Measurements from ENCODE around the gene PCP4.
"Not testable (repeated sequence)": the region's sequence is repeated elsewhere in the genome, so short reads cannot be mapped to it uniquely, and the experiment has no call there.

PCP4 gene

GRCh38 chr21:39882839-39883195 lies 15.6 kb downstream of the PCP4 start:
- no peak overlapping the region for H3K4me3 ChIP-seq (ENCODE audit: low read length)
- TF ChIP-seq ZNF274 (IDR thresholded peaks at IDR 0.05; ENCODE audit: low read depth, low read length) = no peak

DNA sequence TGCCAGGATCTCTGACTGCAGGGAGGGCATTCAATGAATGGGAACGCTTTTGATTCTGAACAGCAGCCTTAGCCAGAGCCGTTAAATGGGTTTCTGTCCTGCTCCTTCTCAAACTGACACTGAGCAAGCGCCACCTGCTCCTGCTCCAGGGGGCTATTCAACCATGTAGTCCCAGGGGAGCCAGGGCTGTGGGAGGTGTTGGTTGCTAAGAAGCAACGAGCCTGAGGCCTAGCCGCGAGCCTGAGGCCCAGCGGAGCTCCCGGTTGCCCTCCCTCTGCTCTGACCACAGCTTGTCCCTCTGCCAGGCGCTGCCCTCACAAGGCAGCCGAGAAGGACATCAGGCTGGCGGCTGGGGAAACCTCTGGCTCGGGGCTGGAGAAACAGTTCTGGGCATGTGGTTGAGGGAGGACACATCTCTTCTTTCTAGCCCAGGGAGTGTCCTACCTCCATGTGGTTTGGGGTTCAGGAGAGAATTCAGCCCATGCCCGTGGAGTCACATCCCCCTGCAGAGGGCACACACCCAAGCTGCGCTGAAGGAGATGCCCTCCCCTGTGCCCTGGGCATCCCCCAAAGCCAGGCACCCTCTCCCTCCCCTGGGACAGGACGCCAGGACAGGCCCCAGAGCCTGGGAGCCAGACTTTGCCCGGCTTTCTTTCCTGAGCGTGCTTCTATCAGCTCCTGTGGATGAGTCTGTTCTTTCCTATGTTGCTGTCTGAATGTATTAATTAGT lies 18.0 kb downstream of the PCP4 start:
- TF ChIP-seq ZNF274 (IDR thresholded peaks at IDR 0.05; ENCODE audit: low read depth, low read length) = no peak
- no peak overlapping the region for H3K4me3 ChIP-seq (ENCODE audit: low read length)

- no peak overlapping the region for H3K4me3 ChIP-seq (ENCODE audit: low read length)
- no peak for TF ChIP-seq ZNF274 (IDR thresholded peaks at IDR 0.05; ENCODE audit: low read depth, low read length)
These were observed 21.6 kb downstream of the PCP4 start for GRCh38 chr21:39888848-39889247.

DNA sequence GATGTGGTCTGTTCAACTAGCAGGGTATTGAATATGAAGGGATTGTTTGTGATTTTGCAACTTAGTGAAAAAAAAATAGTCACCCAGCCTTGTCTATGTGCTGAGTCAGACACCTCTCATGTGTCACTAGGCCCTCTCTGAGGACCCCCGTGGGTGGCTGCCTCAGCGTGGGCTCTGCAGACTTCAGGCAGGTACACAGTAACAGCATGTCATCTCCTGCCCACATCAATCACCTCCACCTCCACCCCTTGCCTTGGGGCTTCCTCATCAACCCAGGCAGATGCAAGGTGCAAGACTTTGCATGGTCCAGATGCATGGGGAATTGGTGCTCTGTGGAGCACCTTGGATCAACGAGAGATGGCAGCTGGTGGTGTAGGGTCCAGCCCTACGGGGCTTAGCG lies 23.9 kb downstream of the PCP4 start:
- H3K4me3 ChIP-seq (ENCODE audit: low read length) = no peak overlapping the region
- TF ChIP-seq ZNF274 (IDR thresholded peaks at IDR 0.05; ENCODE audit: low read depth, low read length) = no peak

GRCh38 chr21:39891863-39892262 lies 24.6 kb downstream of the PCP4 start:
- H3K4me3 ChIP-seq (ENCODE audit: low read length) = not testable (repeated sequence)

GRCh38 chr21:39900491-39900890 lies 33.3 kb downstream of the PCP4 start:
- no peak for TF ChIP-seq ZNF274 (IDR thresholded peaks at IDR 0.05; ENCODE audit: low read depth, low read length)

DNA sequence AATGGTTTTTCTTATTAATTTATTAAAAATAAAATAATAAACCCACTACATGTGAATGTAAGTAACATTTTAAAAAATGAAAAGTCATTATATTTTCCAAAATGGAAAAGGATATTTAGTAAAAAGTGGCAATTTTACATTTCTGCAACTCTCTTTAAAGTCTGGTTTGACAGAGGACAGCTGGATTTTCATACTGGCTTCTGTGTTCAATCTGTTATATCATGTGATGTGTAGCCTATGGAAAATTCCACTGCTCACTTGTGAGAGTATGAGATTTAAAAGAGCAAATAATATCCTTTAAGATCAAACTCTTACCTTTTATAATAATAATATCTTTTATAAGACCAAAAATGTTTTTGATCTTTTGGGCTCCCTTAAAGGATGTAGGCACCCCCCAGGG lies 33.7 kb downstream of the PCP4 start:
- no peak for TF ChIP-seq ZNF274 (IDR thresholded peaks at IDR 0.05; ENCODE audit: low read depth, low read length)
- H3K4me3 ChIP-seq (ENCODE audit: low read length) = no peak overlapping the region

More at GRCh38 chr21:39900491-39900890, 33.3 kb downstream of the PCP4 start:
- no peak overlapping the region for H3K4me3 ChIP-seq (ENCODE audit: low read length)

- no peak for TF ChIP-seq ZNF274 (IDR thresholded peaks at IDR 0.05; ENCODE audit: low read depth, low read length)
- H3K4me3 ChIP-seq (ENCODE audit: low read length) = no peak overlapping the region
These were observed 35.7 kb downstream of the PCP4 start for GRCh38 chr21:39902986-39903385.

DNA sequence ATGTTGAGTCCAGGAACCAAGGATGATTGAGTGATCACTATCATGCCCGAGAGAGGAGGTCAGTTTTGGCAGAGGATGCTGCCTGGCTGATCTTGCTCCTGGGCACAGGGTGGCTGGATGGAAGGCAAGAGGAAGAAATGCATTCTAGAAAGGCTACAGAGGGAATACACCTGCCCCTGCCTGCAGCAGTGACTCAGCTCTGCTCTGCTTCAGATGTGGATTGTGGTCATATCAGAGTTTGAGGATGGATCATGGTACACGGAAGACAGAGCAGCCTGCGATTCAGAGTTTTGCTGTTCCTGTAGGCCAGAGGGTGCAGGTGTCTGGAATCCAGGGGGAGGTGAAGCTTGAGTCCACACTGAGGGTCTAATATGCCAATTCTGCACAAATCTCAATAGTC lies 37.2 kb downstream of the PCP4 start:
- TF ChIP-seq ZNF274 (IDR thresholded peaks at IDR 0.05; ENCODE audit: low read depth, low read length) = no peak
- no peak overlapping the region for H3K4me3 ChIP-seq (ENCODE audit: low read length)

GRCh38 chr21:39908265-39908923 lies 41.2 kb downstream of the PCP4 start:
- no peak for TF ChIP-seq ZNF274 (IDR thresholded peaks at IDR 0.05; ENCODE audit: low read depth, low read length)

GRCh38 chr21:39911286-39912199 lies 44.3 kb downstream of the PCP4 start:
- H3K4me3 ChIP-seq (ENCODE audit: low read length) = no peak overlapping the region
- TF ChIP-seq ZNF274 (IDR thresholded peaks at IDR 0.05; ENCODE audit: low read depth, low read length) = no peak

More at GRCh38 chr21:39908265-39908923, 41.2 kb downstream of the PCP4 start:
- H3K4me3 ChIP-seq (ENCODE audit: low read length) = no peak overlapping the region

DNA sequence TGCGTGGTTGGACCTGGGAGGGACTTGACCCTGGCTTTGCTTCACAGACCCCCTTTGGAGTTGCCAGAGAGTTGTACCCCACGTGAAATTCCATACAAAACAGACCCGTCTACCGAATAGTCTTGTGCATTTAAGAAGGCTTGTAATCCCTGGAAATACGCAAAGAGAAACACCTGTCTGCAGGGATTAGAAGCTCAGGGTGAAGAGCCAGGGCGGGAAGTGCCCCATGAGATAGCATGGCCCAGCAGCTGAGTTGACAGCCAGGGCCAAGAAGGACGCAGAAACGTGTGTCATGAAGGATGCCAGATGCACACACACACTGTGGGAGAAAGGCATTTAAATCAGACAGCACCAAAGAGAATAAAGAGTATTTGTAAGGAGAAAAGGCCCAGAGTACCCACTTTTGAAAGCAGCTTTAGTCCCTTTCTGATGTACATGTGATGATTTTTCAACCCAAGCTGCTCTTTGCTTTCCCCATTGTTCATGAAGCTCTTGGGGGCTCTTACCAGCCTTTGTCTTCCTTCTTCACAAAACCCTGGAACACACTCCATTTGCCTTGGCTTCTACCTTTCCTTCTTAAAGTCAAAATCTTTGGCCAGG lies 46.6 kb downstream of the PCP4 start:
- H3K4me3 ChIP-seq (ENCODE audit: low read length) = no peak overlapping the region
- no peak for TF ChIP-seq ZNF274 (IDR thresholded peaks at IDR 0.05; ENCODE audit: low read depth, low read length)

- no peak overlapping the region for H3K4me3 ChIP-seq (ENCODE audit: low read length)
- TF ChIP-seq ZNF274 (IDR thresholded peaks at IDR 0.05; ENCODE audit: low read depth, low read length) = no peak
These were observed 48.6 kb downstream of the PCP4 start for GRCh38 chr21:39915881-39916280.

DNA sequence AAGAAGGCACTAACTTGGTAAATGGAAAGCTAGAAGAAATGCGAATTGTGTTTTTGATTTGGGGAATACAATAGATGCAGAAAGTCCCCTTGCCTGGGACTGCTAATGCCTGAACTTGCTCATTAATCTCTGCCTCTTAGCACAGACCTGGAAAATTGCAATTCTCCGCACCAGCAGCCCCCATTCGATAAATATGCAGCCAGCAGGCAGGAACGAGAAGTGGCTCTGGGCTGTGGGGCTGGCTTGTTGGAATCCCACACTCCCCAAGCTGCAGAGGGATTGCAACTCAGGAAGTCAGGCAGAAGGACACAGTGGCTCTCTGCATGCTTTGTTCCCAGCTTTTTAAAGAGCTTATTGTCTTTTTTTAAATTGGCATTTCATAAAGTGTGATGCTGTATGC lies 51.3 kb downstream of the PCP4 start:
- TF ChIP-seq ZNF274 (IDR thresholded peaks at IDR 0.05; ENCODE audit: low read depth, low read length) = no peak

More for the DNA sequence above, 51.3 kb downstream of the PCP4 start:
- no peak overlapping the region for H3K4me3 ChIP-seq (ENCODE audit: low read length)

Data from GM08714 (cell line).